SK-N-SH (cell line): ENCODE data around the gene KRTAP22-1. TPM values are rescaled to one million over a fixed set of nuclear protein-coding genes. Genes with fewer than 3 reads are reported as not detected.

Experiments
- CTCF ChIA-PET: fragments of 300-600, 350-600 bp; formaldehyde crosslinking; extraction: SDS; loops from one replicate; lab custom pipeline; 2021; lab: Yijun Ruan, JAX
- POLR2A ChIA-PET: fragments of 350-600 bp; sonication (Branson Sonifier 250); formaldehyde crosslinking; extraction: SDS; loops from one replicate; lab custom pipeline; 2020; ENCODE audit warnings: antibody characterized with exemption, inconsistent platforms; lab: Yijun Ruan, JAX
- DNase-seq: peaks from one replicate; pipeline ENCODE4 v3.0.0; 2012
- H2AFZ ChIP-seq: fragments of 200-600 bp; sonication (generic); 2 replicates; pipeline ENCODE4 v1.8.1; 2016; ENCODE audit warnings: antibody characterized with exemption, mild to moderate bottlenecking, low read depth
- H3F3A ChIP-seq: fragments of 200-600 bp; sonication (generic); replicated peaks from 2 replicates; pipeline ENCODE3; 2016; ENCODE audit warnings: antibody characterized with exemption, mild to moderate bottlenecking; ENCODE audit not compliant: insufficient read depth
- H3K27ac ChIP-seq, 2 experiments: fragments of 200-500 bp in 1 of 2; fragments of 200-600 bp in 1 of 2; sonication (Bioruptor generic) in 1 of 2; sonication (generic), shearing (Covaris generic) in 1 of 2; 2 replicates each; pipeline versions ENCODE4 v1.5.1 to v1.6.1; 2014 to 2016; ENCODE audit warnings: low read depth in 2 of 2, inconsistent platforms in 1 of 2, low read length in 1 of 2, mild to moderate bottlenecking in 1 of 2, mixed read lengths in 1 of 2
- H3K27me3 ChIP-seq: fragments of 200-600 bp; sonication (generic), shearing (Covaris generic); 2 replicates; pipeline ENCODE4 v1.6.1; 2016; ENCODE audit warnings: mixed run types; ENCODE audit not compliant: insufficient read depth
- H3K36me3 ChIP-seq, 2 experiments: fragments of 200-500 bp in 1 of 2; fragments of 200-600 bp in 1 of 2; sonication (Bioruptor generic) in 1 of 2; sonication (generic) in 1 of 2; replicated peaks in 1 of 2; 2 replicates each; pipeline versions ENCODE3 to v1.5.1; 2014 to 2016; ENCODE audit warnings: low read length in 1 of 2, mild to moderate bottlenecking in 1 of 2; ENCODE audit not compliant: insufficient read depth in 2 of 2, control insufficient read depth in 1 of 2
- H3K4me1 ChIP-seq, 2 experiments: fragments of 200-500 bp in 1 of 2; fragments of 200-600 bp in 1 of 2; sonication (Bioruptor generic) in 1 of 2; sonication (generic), shearing (Covaris generic) in 1 of 2; 2 replicates each; pipeline versions ENCODE4 v1.5.1 to v1.6.1; 2014 to 2016; ENCODE audit warnings: low read depth in 1 of 2, low read length in 1 of 2, mixed run types in 1 of 2; ENCODE audit not compliant: insufficient read depth in 2 of 2, control insufficient read depth in 1 of 2
- H3K4me2 ChIP-seq: fragments of 200-600 bp; sonication (generic), shearing (Covaris generic); 2 replicates; pipeline ENCODE4 v1.6.1; 2017; ENCODE audit warnings: mixed run types
- H3K4me3 ChIP-seq, 2 experiments: fragments of 200-500 bp in 1 of 2; fragments of 200-600 bp in 1 of 2; sonication (Bioruptor generic) in 1 of 2; sonication (generic), shearing (Covaris generic) in 1 of 2; 2 replicates each; pipeline versions ENCODE4 v1.5.1 to v1.8.1; 2014 to 2016; ENCODE audit warnings: low read depth in 2 of 2, inconsistent platforms in 1 of 2, low read length in 1 of 2, mild to moderate bottlenecking in 1 of 2, mixed read lengths in 1 of 2, moderate library complexity in 1 of 2
- H3K79me2 ChIP-seq: fragments of 200-600 bp; sonication (generic); 2 replicates; pipeline ENCODE4 v1.8.1; 2017; ENCODE audit warnings: mild to moderate bottlenecking; ENCODE audit not compliant: insufficient read depth
- H3K9ac ChIP-seq: fragments of 200-600 bp; sonication (generic); 2 replicates; pipeline ENCODE4 v1.6.1; 2017; ENCODE audit warnings: mixed run types
- H3K9me2 ChIP-seq: fragments of 200-600 bp; sonication (generic); 2 replicates; pipeline ENCODE4 v1.6.1; 2017; ENCODE audit warnings: mixed run types
- H3K9me3 ChIP-seq: fragments of 200-600 bp; sonication (generic); 2 replicates; pipeline ENCODE4 v1.6.1; 2017; ENCODE audit warnings: mixed run types, mild to moderate bottlenecking, moderate library complexity
- H4K20me1 ChIP-seq: fragments of 200-600 bp; sonication (generic); 2 replicates; pipeline ENCODE4 v1.6.1; 2017; ENCODE audit warnings: mild to moderate bottlenecking, mixed run types; ENCODE audit not compliant: insufficient read depth
- FOXJ3 ChIP-seq: sonication (generic); formaldehyde crosslinking; IDR thresholded peaks from 2 replicates; pipeline ENCODE4 v1.5.1; 2020; ENCODE audit warnings: mild to moderate bottlenecking, missing genetic modification reagents
- FOXM1 ChIP-seq: IDR thresholded peaks from 2 replicates; pipeline ENCODE4 v1.4.0; 2012; ENCODE audit warnings: low read depth, mild to moderate bottlenecking
- JUND ChIP-seq: IDR thresholded peaks from 2 replicates; pipeline ENCODE4 v1.4.0; 2012
- MEF2A ChIP-seq: IDR thresholded peaks from 2 replicates; pipeline ENCODE4 v1.4.0; 2012; ENCODE audit warnings: low read depth, borderline replicate concordance
- MXI1 ChIP-seq: IDR thresholded peaks from 2 replicates; pipeline ENCODE4 v1.6.1; 2012; ENCODE audit warnings: mild to moderate bottlenecking, low read depth, low read length, improper control_type of control experiment
- NFIC ChIP-seq: IDR thresholded peaks from 2 replicates; pipeline ENCODE4 v1.4.0; 2012; ENCODE audit warnings: borderline replicate concordance
- NRF1 ChIP-seq: IDR thresholded peaks from 2 replicates; pipeline ENCODE4 v1.6.1; 2012; ENCODE audit warnings: low read depth, mild to moderate bottlenecking, low read length
- RFX5 ChIP-seq: IDR thresholded peaks from 2 replicates; pipeline ENCODE4 v1.6.1; 2012; ENCODE audit warnings: mild to moderate bottlenecking, improper control_type of control experiment, low read length
- SMC3 ChIP-seq: IDR thresholded peaks from 2 replicates; pipeline ENCODE4 v1.6.1; 2012; ENCODE audit warnings: low read depth, low read length, improper control_type of control experiment
- TAF1 ChIP-seq: IDR thresholded peaks from 2 replicates; pipeline ENCODE4 v1.6.1; 2012; ENCODE audit warnings: low read depth, mild to moderate bottlenecking, low read length, moderate library complexity, borderline replicate concordance
- TEAD4 ChIP-seq: IDR thresholded peaks from 2 replicates; pipeline ENCODE4 v1.4.0; 2012; ENCODE audit warnings: mild to moderate bottlenecking, borderline replicate concordance; ENCODE audit not compliant: insufficient read depth
- WGBS: methylation state at CpG from one replicate; pipeline ENCODE4 v1.1.6; 2017; ENCODE audit warnings: low lambda C conversion rate; 5-methylcytosine and 5-hydroxymethylcytosine counted together
- polyA plus RNA-seq, 3 experiments: library from polyadenylated mRNA; depleted of rRNA; stranded (reverse); fragments of >200 nt; gene quantifications; 2 replicates each; pipeline ENCODE4 v1.2.3, GENCODE V29; 2012
- TF ChIP-seq, protein P1 (sequence below): IDR thresholded peaks from 2 replicates; pipeline ENCODE4 v1.4.0; 2012; ENCODE audit warnings: low read depth, borderline replicate concordance
- TF ChIP-seq, protein P2 (sequence below): fragments of 150-350 bp; IDR thresholded peaks from 2 replicates; pipeline ENCODE4 v1.6.1; 2016; ENCODE audit warnings: mild to moderate bottlenecking, low read depth, low read length
- TF ChIP-seq, protein P3 (sequence below): IDR thresholded peaks from 2 replicates; pipeline ENCODE4 v1.4.0; 2012; ENCODE audit warnings: low read depth
- TF ChIP-seq, protein P4 (sequence below): fragments of 150-350 bp; IDR thresholded peaks from 2 replicates; pipeline ENCODE4 v1.6.1; 2017; ENCODE audit warnings: antibody characterized with exemption, low read length, low read depth, borderline replicate concordance
- TF ChIP-seq, protein P5 (sequence below): IDR thresholded peaks from 2 replicates; pipeline ENCODE4 v1.4.0; 2012; ENCODE audit warnings: low read depth, borderline replicate concordance

Gene KRTAP22-1
- polyA plus RNA-seq (2012; rRNA removed), result not detected in 2 replicates
- not detected in 2 replicates for polyA plus RNA-seq (2012; cell fraction: cytosol; rRNA removed)
- polyA plus RNA-seq (2012; cell fraction: nucleus; rRNA removed), result not detected in 2 replicates

DNA sequence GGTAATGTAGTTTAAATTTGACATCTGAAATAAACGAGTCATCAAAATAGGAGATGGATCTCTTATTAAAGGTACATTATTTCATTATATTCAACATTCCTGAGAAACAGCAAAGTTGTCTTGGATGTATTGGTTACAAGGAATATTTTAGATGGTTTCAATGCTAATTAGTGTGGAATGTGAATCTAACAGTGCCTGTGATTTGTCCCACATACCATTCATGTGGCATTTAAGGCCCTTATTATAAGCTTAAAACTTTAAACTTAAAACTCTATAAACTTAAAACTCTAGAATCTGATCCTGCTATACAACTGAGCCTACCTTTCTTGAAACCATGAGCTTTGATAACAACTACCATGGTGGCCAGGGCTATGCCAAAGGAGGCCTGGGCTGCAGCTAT is at the start of gene KRTAP22-1:
KRTAP22-1 (plus strand) TSS at position 301 of the 400 bp plus-strand sequence.
- Histone ChIP-seq H3K4me2 (no peak within 1 kb of the TSS), H3K4me3 (no peak within 1 kb of the TSS), H3K4me1 (no peaks in the 10 kb centered on the region), H3F3A (no peaks in the 10 kb centered on the region), H3K9me2 (no peaks in the 10 kb centered on the region), H3K27ac (no peak within 1 kb of the TSS), H2AFZ (no peak within 1 kb of the TSS), H3K9me3 (no peaks in the 10 kb centered on the region), H3K79me2 (no peaks in the 10 kb centered on the region), H3K36me3 (no peaks in the 10 kb centered on the region), H4K20me1 (no peaks in the 10 kb centered on the region), H3K9ac (no peak within 1 kb of the TSS), H3K27me3 (no peaks in the 10 kb centered on the region)
- 4% methylated on average over 1 of the region's 1 CpG for WGBS
- POLR2A ChIA-PET, result no interaction called here
- no peak for DNase-seq
- CTCF ChIA-PET, result interaction anchor here (0.6 to 1.0 kb wide), 2 partner anchors 9 to 48 kb away, joined by 3 read pairs; no protein-coding TSS in a partner anchor
- TF ChIP-seq, protein P1, sequence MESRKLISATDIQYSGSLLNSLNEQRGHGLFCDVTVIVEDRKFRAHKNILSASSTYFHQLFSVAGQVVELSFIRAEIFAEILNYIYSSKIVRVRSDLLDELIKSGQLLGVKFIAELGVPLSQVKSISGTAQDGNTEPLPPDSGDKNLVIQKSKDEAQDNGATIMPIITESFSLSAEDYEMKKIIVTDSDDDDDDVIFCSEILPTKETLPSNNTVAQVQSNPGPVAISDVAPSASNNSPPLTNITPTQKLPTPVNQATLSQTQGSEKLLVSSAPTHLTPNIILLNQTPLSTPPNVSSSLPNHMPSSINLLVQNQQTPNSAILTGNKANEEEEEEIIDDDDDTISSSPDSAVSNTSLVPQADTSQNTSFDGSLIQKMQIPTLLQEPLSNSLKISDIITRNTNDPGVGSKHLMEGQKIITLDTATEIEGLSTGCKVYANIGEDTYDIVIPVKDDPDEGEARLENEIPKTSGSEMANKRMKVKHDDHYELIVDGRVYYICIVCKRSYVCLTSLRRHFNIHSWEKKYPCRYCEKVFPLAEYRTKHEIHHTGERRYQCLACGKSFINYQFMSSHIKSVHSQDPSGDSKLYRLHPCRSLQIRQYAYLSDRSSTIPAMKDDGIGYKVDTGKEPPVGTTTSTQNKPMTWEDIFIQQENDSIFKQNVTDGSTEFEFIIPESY, result no peak
- TF ChIP-seq FOXJ3 (CRISPR knock-in tag) (no peak), FOXM1 (no peak), RFX5 (no peak), NRF1 (no peak), JUND (no peak), TAF1 (no peak), NFIC (no peak), MEF2A (no peak), MXI1 (no peak), TEAD4 (no peak), SMC3 (no peak)
- TF ChIP-seq, protein P2, sequence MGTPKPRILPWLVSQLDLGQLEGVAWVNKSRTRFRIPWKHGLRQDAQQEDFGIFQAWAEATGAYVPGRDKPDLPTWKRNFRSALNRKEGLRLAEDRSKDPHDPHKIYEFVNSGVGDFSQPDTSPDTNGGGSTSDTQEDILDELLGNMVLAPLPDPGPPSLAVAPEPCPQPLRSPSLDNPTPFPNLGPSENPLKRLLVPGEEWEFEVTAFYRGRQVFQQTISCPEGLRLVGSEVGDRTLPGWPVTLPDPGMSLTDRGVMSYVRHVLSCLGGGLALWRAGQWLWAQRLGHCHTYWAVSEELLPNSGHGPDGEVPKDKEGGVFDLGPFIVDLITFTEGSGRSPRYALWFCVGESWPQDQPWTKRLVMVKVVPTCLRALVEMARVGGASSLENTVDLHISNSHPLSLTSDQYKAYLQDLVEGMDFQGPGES, result no peak
- TF ChIP-seq, protein P3, sequence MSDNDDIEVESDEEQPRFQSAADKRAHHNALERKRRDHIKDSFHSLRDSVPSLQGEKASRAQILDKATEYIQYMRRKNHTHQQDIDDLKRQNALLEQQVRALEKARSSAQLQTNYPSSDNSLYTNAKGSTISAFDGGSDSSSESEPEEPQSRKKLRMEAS, result no peak
- TF ChIP-seq, protein P4, sequence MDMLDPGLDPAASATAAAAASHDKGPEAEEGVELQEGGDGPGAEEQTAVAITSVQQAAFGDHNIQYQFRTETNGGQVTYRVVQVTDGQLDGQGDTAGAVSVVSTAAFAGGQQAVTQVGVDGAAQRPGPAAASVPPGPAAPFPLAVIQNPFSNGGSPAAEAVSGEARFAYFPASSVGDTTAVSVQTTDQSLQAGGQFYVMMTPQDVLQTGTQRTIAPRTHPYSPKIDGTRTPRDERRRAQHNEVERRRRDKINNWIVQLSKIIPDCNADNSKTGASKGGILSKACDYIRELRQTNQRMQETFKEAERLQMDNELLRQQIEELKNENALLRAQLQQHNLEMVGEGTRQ, result no peak
- TF ChIP-seq, protein P5, sequence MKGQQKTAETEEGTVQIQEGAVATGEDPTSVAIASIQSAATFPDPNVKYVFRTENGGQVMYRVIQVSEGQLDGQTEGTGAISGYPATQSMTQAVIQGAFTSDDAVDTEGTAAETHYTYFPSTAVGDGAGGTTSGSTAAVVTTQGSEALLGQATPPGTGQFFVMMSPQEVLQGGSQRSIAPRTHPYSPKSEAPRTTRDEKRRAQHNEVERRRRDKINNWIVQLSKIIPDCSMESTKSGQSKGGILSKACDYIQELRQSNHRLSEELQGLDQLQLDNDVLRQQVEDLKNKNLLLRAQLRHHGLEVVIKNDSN, result no peak
